Ovary (tissue), 3 donors: ENCODE data around the gene TLX3.

ENCODE experiments used
- CTCF ChIP-seq, 3 donors: fragments of 450-650 bp in 2 of 3; fragments of 200-600 bp in 1 of 3; IDR thresholded peaks; one replicate each; pipeline versions ENCODE4 v1.5.1 to v1.8.0; 2016 to 2022; ENCODE audit warnings: antibody characterized with exemption in 3 of 3, mild to moderate bottlenecking in 1 of 3
- EP300 ChIP-seq: sonication (generic); formaldehyde crosslinking; IDR thresholded peaks from one replicate; pipeline ENCODE4 v1.6.1; 2017; ENCODE audit warnings: antibody characterized with exemption
- POLR2A ChIP-seq: fragments of 450-650 bp; IDR thresholded peaks from one replicate; pipeline ENCODE4 v1.6.1; 2017; ENCODE audit warnings: antibody characterized with exemption, mild to moderate bottlenecking, moderate library complexity
- donor health status: DM: no; HTN: no; CAD: no.

- TF ChIP-seq CTCF (IDR thresholded peaks at IDR 0.05) (no peak), POLR2A (no peak), EP300 (no peak)
Observed at GRCh38 chr5:171344936-171345608, 36.0 kb downstream of the TLX3 start.
